Fibroblast of the aortic adventitia (primary cell): Measurements from ENCODE around the gene IL2. TPM values are rescaled to one million over a fixed set of nuclear protein-coding genes. Genes with fewer than 3 reads are reported as not detected.

ENCODE experiments used
- DNase-seq: peaks from one replicate; pipeline ENCODE4 v3.0.0-alpha.2; 2010; ENCODE audit warnings: low read depth
- H3K4me3 ChIP-seq: 2 replicates; pipeline ENCODE4 v1.5.1; 2011; ENCODE audit warnings: low read depth, mild to moderate bottlenecking, control low read depth, low read length, moderate library complexity
- CTCF ChIP-seq: IDR thresholded peaks from 2 replicates; pipeline ENCODE4 v1.5.1; 2011; ENCODE audit warnings: mild to moderate bottlenecking, low read length, control low read depth, inconsistent platforms; ENCODE audit not compliant: insufficient read depth
- total RNA-seq: library from RNA; depleted of rRNA; stranded (reverse); fragments of >200 nt; gene quantifications from 2 replicates; pipeline ENCODE4 v1.2.3, GENCODE V29; 2012; ENCODE audit warnings: low replicate concordance

Gene IL2
- total RNA-seq, 1 donor, result not detected

GRCh38 chr4:122480655-122481487 lies 24.3 kb upstream of the IL2 start:
- DNase-seq, result no peak
- H3K4me3 ChIP-seq, result no peak overlapping the region
- TF ChIP-seq CTCF, result no peak

GRCh38 chr4:122479935-122480416 lies 23.5 kb upstream of the IL2 start:
- no peak overlapping the region for H3K4me3 ChIP-seq
- no peak for TF ChIP-seq CTCF
- peak; percentile 79 for DNase-seq

- H3K4me3 ChIP-seq, result no peak overlapping the region
Observed at GRCh38 chr4:122476745-122477144, 20.2 kb upstream of the IL2 start.

GRCh38 chr4:122476126-122476525 lies 19.6 kb upstream of the IL2 start:
- DNase-seq, result no peak
- H3K4me3 ChIP-seq, result no peak overlapping the region
- no peak for TF ChIP-seq CTCF

More at GRCh38 chr4:122476745-122477144, 20.2 kb upstream of the IL2 start:
- TF ChIP-seq CTCF, result no peak
- no peak for DNase-seq

GRCh38 chr4:122475233-122475632 lies 18.7 kb upstream of the IL2 start:
- H3K4me3 ChIP-seq, result no peak overlapping the region
- DNase-seq, result no peak
- no peak for TF ChIP-seq CTCF

GRCh38 chr4:122469457-122469856 lies 12.9 kb upstream of the IL2 start:
- TF ChIP-seq CTCF, result no peak
- no peak for DNase-seq
- H3K4me3 ChIP-seq, result no peak overlapping the region
